Stimulated activated CD8-positive, alpha-beta memory T cell treated with anti-CD3 and anti-CD28 coated beads, Interleukin-15, amount 100 ng/mL, for 24 hours (primary cell): ENCODE results near the gene MYO7A.

Source experiments
- DNase-seq: peaks from one replicate; pipeline ENCODE4 v3.0.0-alpha.2; 2020; ENCODE audit warnings: low read depth

The MYO7A gene

GRCh38 chr11:77201991-77202841 lies 74.2 kb downstream of the MYO7A start:
- DNase-seq: no peak

- DNase-seq: no peak
These were observed 75.2 kb downstream of the MYO7A start for GRCh38 chr11:77202941-77203900.

GRCh38 chr11:77203901-77204753 lies 76.1 kb downstream of the MYO7A start:
- no peak for DNase-seq

GRCh38 chr11:77204754-77205466 lies 76.9 kb downstream of the MYO7A start:
- DNase-seq: no peak

- DNase-seq: no peak
These were observed 77.6 kb downstream of the MYO7A start for GRCh38 chr11:77205467-77206263.

- DNase-seq: no peak
These were observed 78.4 kb downstream of the MYO7A start for GRCh38 chr11:77206264-77207018.

- DNase-seq: no peak
These were observed 79.0 kb downstream of the MYO7A start for GRCh38 chr11:77207019-77207485.

- no peak for DNase-seq
These were observed 79.7 kb downstream of the MYO7A start for GRCh38 chr11:77207618-77208313.

GRCh38 chr11:77208535-77208934 lies 80.5 kb downstream of the MYO7A start:
- no peak for DNase-seq

GRCh38 chr11:77209663-77210062 lies 81.6 kb downstream of the MYO7A start:
- DNase-seq: no peak

- no peak for DNase-seq
These were observed 83.0 kb downstream of the MYO7A start for GRCh38 chr11:77211040-77211451.

- DNase-seq: no peak
These were observed 83.7 kb downstream of the MYO7A start for GRCh38 chr11:77211594-77212251.

GRCh38 chr11:77212314-77213007 lies 84.4 kb downstream of the MYO7A start:
- no peak for DNase-seq

GRCh38 chr11:77213029-77213579 lies 85.1 kb downstream of the MYO7A start:
- DNase-seq: no peak

GRCh38 chr11:77213589-77214428 lies 85.8 kb downstream of the MYO7A start:
- DNase-seq: no peak

- DNase-seq: no peak
These were observed 86.5 kb downstream of the MYO7A start for GRCh38 chr11:77214557-77214956.
